ENCODE results near the gene DCTN5. TPM values are rescaled to one million over a fixed set of nuclear protein-coding genes. Genes with fewer than 3 reads are reported as not detected.
A peak's percentile ranks its signal among the peaks of the same experiment; 100 is the strongest.

DCTN5 gene
- total and polyA plus RNA-seq, 2 of the 13 experiments (the other 11 are each of a cell fraction or from before 2014, with no cell fraction given), result 105 to 207 TPM

GRCh38 chr16:23695756-23696155, 54.5 kb downstream of the DCTN5 start:
- ChIA-PET CTCF (ENCODE audit: low intra/inter-chr PET ratio, low total read pairs) (no interaction called here), POLR2A (no interaction called here)
- H3K36me3 ChIP-seq (replicated peaks in 1 of 2; ENCODE audit: control insufficient read depth in 1 of 2, insufficient read depth in 2 of 2, low read length in 2 of 2), result peaks cover 13 to 16% of the 10 kb centered on the region in 2 experiments
- no peaks in the 10 kb centered on the region for H3K79me2 ChIP-seq (ENCODE audit: insufficient read depth, low read length)
- WGBS (ENCODE audit: low lambda C conversion rate), result 47% methylated on average over 11 of the region's 11 CpGs
- no peak overlapping the region for H2AFZ ChIP-seq (ENCODE audit: low read length)
- H3K4me3 ChIP-seq (replicated peaks in 1 of 3; ENCODE audit: insufficient read depth in 1 of 3, low read depth in 2 of 3, low read length in 3 of 3), result peak overlapping the region in 1 of 3 experiments; percentile 36; a peak in 1 of 6 replicates
- no peak overlapping the region for H3K9ac ChIP-seq (ENCODE audit: insufficient read depth, low read depth, low read length)
- no peak overlapping the region for H3K27ac ChIP-seq (ENCODE audit: extremely low read length, insufficient read depth, low read length)
- no peaks in the 10 kb centered on the region; the same call in 1 of the 2 replicates for H4K20me1 ChIP-seq (ENCODE audit: insufficient read depth, low read length)
- H3K9me3 ChIP-seq (ENCODE audit: low read length), result no peaks in the 10 kb centered on the region
- no peak for ATAC-seq
- intact Hi-C loops (cut with micrococcal nuclease; ENCODE audit: unreplicated experiment) (no loop called here), in situ Hi-C loops (cut with HindIII; ENCODE audit: extremely low pct_ligation_motif_present, low pct_unique_long_range_greater_than_20kb) (no loop called here)
- H3K27me3 ChIP-seq (ENCODE audit: control insufficient read depth in 1 of 2, insufficient read depth in 2 of 2, low read length in 2 of 2), result no peaks in the 10 kb centered on the region
- no TSS peak for BruUV-seq (replicated peaks)
- peak overlapping the region; percentile 52 for H3K4me2 ChIP-seq (ENCODE audit: low read depth, low read length)
- peaks cover 28% of the 10 kb centered on the region for H3K4me1 ChIP-seq (ENCODE audit: insufficient read depth, low read length)
- no peak for DNase-seq (ENCODE audit: low spot score)
- FAIRE-seq, result no peak
- no peak for TF ChIP-seq TEF (CRISPR knock-in tag; IDR thresholded peaks at IDR 0.05)
- TF ChIP-seq KLF13 (CRISPR knock-in tag; IDR thresholded peaks at IDR 0.05), result no peak
- 0 out of 2 replicates have a peak, but pooled peaks have one; percentile 7 for TF ChIP-seq TAF1 (CRISPR knock-in tag; IDR thresholded peaks at IDR 0.05)
- no peak for TF ChIP-seq JARID2 (CRISPR knock-in tag; IDR thresholded peaks at IDR 0.05; ENCODE audit: insufficient replicate concordance)
- no peak for TF ChIP-seq ZNF44 (CRISPR knock-in tag; IDR thresholded peaks at IDR 0.05)
- 0 out of 2 replicates have a peak, but pooled peaks have one; percentile 11 for TF ChIP-seq ZNF224 (CRISPR knock-in tag; IDR thresholded peaks at IDR 0.05)
- TF ChIP-seq ZNF597 (CRISPR knock-in tag; IDR thresholded peaks at IDR 0.05), result no peak
- TF ChIP-seq CBFB (CRISPR knock-in tag; IDR thresholded peaks at IDR 0.05), result no peak
- TF ChIP-seq CHD4 (IDR thresholded peaks at IDR 0.05; ENCODE audit: borderline replicate concordance, low read length), result no peak
- TF ChIP-seq MXI1 (IDR thresholded peaks at IDR 0.05; ENCODE audit: borderline replicate concordance, low read depth, low read length), result no peak
- TF ChIP-seq HIC2 (CRISPR knock-in tag; IDR thresholded peaks at IDR 0.05; ENCODE audit: low read depth), result no peak
- no peak for TF ChIP-seq ZUFSP (CRISPR knock-in tag; IDR thresholded peaks at IDR 0.05; ENCODE audit: borderline replicate concordance)
- TF ChIP-seq ZBTB33 (CRISPR knock-in tag; IDR thresholded peaks at IDR 0.05), result no peak
- no peak for TF ChIP-seq KDM5A (IDR thresholded peaks at IDR 0.05; ENCODE audit: borderline replicate concordance, low read length)
- no peak for TF ChIP-seq KAT7 (CRISPR knock-in tag; IDR thresholded peaks at IDR 0.05; ENCODE audit: borderline replicate concordance)
- no peak for TF ChIP-seq ZBTB43 (CRISPR knock-in tag; conservative IDR thresholded peaks at IDR 0.05)
- no peak for TF ChIP-seq FOXO1 (CRISPR knock-in tag; IDR thresholded peaks at IDR 0.05)
